22Rv1 (cell line): ENCODE data around the gene ZNF516.

Experiments used
- ZFX ChIP-seq: fragments of 450-650 bp; IDR thresholded peaks from 2 replicates; pipeline ENCODE4 v1.6.1; 2017; ENCODE audit warnings: antibody characterized with exemption, borderline replicate concordance
- TF ChIP-seq, protein P1 (sequence below): fragments of 450-650 bp; IDR thresholded peaks from 2 replicates; pipeline ENCODE4 v1.5.1; 2017; ENCODE audit warnings: mild to moderate bottlenecking

DNA sequence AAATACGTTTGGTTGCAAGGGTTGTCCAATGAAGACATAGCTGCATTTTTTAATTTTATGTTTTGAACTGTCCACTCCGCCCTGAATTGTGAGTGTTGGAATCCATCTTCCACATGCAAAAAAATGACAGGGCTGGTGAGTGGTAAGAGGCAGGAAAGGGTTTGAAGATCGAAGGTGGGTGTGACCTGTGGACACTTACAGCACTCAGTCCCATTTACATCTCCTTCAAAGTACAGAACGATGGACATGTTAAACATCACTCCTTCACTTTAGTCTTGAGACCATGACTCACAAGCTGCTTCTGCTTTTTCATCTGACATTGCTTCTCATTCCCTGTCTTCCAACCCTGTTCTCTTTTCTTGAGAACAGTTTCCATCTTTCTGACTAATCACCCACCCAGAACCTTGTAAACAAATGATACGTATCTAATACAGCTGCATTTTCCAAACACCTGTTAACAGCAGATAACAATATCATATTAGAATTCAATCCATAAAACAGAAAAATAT, 179.3 kb downstream of the ZNF516 start:
- TF ChIP-seq, protein P1, sequence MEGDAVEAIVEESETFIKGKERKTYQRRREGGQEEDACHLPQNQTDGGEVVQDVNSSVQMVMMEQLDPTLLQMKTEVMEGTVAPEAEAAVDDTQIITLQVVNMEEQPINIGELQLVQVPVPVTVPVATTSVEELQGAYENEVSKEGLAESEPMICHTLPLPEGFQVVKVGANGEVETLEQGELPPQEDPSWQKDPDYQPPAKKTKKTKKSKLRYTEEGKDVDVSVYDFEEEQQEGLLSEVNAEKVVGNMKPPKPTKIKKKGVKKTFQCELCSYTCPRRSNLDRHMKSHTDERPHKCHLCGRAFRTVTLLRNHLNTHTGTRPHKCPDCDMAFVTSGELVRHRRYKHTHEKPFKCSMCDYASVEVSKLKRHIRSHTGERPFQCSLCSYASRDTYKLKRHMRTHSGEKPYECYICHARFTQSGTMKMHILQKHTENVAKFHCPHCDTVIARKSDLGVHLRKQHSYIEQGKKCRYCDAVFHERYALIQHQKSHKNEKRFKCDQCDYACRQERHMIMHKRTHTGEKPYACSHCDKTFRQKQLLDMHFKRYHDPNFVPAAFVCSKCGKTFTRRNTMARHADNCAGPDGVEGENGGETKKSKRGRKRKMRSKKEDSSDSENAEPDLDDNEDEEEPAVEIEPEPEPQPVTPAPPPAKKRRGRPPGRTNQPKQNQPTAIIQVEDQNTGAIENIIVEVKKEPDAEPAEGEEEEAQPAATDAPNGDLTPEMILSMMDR, result no peak
- no peak for TF ChIP-seq ZFX
